ENCODE measurements around the gene ELAVL3.

DNA sequence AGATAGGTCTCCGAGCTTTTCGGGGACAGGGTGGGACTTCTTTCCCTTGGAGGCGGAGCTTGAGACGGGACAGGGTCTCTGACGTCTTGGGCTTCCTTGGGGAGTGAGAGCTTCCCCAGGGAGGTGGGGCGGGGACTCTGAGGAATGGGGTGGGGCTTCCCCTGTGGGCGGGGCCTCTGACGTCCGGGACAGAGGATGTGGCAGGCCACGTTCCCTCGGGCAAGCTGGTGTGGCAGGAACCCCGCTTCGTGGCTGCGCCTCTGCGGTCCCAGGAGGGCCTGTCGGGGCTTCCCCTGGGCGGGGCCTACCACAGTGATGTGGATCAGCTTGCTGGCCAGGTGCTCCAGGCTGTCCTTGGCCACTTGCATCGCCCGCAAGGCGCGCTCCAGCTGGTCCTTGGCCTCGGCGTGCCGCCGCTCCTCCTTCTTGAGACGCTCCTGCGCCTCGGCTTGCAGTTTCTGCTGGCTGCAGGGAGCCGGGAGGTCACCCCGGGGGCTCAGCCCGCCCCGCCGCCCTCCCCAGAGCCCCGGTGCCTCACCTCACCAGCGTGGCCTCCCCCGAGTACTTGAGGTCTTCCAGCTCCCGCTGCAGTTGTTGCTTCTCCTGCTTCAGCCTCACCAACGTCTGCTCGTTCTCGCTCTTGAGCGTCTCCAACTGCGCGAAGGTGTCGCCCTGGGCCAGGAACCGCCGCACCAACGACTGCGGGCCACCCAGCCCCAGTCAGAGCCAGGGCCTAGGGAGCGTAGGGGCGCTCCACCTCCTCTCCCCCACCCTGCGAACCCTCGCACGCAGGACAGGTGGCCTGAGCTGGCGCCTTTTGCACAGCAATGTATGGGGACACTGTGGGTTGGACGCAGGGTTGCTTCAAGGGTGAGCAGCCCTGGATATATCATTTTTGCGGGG, 58.4 kb downstream of the ELAVL3 start:
- TF ChIP-seq POLR2AphosphoS5 (IDR thresholded peaks at IDR 0.05; ENCODE audit: low read depth, low read length) (no peak), POLR2A (IDR thresholded peaks at IDR 0.05; ENCODE audit: low read depth, low read length) (no peak), TAF1 (IDR thresholded peaks at IDR 0.05; ENCODE audit: borderline replicate concordance, low read depth, low read length) (no peak)

Measured in GM12892 (cell line).